Lung microvascular endothelial cell (primary cell): ENCODE results near the gene DLL4. TPM values are rescaled to one million over a fixed set of nuclear protein-coding genes. Genes with fewer than 3 reads are reported as not detected.
"Not testable (repeated sequence)": the region's sequence is repeated elsewhere in the genome, so short reads cannot be mapped to it uniquely, and the experiment has no call there.

ENCODE experiments used
- DNase-seq, 2 donors: peaks; one replicate each; pipeline versions ENCODE4 v3.0.0 to v3.0.0-alpha.2; 2010; ENCODE audit warnings: low read depth in 2 of 2
- total RNA-seq: library from RNA; depleted of rRNA; stranded (reverse); fragments of >200 nt; gene quantifications from 2 replicates; pipeline ENCODE4 v1.2.1, GENCODE V29; 2014

Gene DLL4
- total RNA-seq, 1 donor from 2014 or later: 48.0 TPM

DNA sequence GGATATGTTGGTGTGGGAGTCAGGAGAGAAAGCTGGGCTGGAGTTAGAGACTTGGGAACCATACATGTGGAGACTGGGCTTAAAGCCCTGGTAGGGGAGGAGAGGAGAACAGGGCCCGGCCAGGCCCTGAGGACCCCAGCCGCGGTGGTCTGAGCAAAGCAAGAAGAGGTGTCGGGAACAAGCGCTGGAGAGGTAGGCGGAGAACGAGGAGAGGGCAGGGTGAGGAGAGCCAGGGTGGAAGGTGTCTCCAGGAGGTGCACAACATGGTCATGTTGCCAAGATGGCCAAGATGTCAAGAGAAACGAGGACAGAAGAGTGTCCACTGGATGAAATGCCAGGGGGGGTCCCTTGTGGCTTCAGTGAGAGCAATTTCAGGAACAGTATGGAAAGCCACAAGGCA lies 29.6 kb downstream of the DLL4 start:
- DNase-seq: no peak

DNA sequence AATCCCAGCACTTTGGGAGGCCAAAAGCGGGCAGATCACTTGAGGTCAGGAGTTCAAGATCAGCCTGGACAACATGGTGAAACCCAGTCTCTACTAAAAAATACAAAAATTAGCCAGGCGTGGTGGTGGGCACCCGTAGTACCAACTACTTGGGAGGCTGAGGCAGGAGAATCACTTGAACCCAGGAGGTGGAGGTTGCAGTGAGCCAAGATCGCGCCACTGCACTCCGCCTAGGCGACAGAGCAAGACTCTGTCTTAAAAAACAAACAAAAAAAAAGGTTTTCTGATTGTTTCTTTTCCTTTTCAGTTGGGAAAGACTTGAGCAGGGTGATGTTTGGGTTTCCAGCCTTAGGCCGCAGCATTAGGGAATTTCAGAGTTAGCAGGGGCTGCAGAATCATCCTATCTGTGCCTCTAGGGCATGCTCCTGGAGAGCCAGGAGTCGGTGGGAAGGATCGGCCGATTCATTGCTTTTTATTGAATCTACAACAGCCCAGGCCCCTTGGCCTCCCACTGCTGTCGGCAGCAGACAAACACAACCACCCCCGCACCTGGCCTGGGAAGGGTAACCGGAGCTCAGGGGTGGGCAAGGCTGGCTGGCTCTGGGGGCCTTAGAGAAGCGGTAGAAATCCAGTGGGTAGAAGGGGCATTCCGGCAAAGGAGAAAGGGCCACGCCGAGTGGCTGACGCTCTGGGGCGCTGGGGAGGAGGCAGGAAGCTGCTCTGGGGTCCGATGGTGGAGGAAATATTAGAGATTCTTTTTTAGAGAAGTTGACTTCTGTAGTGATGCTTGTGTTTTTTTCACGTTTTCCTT lies 30.4 kb downstream of the DLL4 start:
- no peak for DNase-seq

DNA sequence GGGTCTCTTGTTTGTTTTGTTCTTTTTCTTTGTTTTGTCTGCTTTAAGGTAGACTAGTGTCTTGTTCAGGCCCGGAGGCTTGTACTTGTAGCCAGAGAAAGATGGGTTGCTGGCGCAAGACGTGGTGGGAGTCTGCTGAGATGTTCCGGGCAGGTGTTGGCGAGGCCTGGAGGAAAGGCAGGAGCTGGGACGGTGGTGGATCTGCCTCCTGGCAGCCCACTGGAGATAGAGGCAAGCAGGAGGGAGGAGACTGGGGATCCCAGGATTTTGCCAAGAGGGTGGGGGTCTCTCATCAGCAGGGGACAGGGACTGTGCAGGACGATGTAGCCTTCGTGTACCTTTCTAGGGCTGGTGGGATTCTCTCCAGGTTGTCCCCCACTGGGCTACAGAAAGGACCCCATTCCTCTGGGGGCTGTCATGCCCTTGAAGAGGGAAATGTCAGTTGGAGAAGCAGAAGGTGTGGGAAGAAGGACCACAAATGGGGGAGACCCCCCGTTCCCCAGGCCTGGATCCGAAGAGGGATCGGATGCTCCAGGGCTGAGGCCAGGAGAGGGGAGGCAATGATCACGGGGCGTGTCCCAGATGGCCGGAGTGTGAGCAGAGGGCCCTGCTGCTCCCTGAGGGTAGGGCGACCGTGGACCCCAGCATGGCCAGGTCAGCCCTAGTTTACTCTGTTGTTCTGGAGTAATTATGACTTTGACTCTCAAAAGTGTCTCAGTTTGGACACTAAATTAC lies 31.2 kb downstream of the DLL4 start:
- DNase-seq: no peak

DNA sequence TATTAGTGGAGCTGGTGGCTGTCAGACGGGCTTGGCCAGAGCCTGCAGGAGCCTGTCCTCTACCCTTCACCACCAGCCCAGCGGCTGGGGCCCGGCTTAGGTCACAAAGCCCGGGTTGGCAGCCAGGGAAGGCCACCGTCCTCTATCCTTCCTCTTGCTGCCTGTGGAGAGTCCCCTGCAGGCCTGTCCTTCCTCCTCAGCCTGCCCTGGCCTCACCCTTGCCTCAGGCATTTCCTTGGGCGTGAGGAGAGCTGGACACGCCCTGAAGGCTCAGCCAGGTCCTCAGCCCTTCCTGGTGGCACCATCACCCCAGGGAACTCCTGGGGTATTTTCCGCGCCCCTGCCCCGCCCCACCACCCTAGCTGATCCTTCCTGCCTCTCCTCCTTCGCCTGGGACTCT lies 31.8 kb downstream of the DLL4 start:
- no peak for DNase-seq

DNA sequence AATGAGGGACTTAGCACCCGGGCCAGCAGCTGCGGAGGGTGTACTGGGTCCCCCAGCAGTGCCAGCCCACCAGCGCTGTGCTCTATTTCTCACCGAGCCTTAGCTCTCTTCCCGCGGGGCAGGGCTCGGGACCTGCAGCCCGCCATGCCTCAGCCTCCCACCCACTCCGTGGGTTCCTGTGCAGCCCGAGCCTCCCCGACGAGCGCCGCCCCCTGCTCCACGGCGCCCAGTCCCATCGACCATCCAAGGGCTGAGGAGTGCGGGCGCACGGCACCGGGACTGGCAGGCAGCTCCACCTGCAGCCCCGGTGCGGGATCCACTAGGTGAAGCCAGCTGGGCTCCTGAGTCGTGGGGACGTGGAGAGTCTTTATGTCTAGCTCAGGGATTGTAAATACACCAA lies 32.6 kb downstream of the DLL4 start:
- DNase-seq: not testable (repeated sequence)

DNA sequence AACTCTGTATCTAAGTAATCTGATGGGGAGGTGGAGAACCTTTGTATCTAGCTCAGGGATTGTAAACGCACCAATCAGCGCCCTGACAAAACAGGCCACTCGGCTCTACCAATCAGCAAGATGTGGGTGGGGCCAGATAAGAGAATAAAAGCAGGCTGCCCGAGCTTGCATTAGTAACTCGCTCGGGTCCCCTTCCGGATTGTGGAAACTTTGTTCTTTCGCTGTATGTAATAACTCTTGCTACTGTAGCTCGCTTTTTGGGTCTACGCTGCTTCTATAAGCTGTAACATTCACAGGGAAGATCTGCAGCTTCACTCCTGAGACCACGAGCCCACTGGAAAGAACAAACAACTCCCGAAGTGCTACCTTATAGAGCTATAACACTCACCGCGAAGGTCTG lies 33.2 kb downstream of the DLL4 start:
- DNase-seq: not testable (repeated sequence)

DNA sequence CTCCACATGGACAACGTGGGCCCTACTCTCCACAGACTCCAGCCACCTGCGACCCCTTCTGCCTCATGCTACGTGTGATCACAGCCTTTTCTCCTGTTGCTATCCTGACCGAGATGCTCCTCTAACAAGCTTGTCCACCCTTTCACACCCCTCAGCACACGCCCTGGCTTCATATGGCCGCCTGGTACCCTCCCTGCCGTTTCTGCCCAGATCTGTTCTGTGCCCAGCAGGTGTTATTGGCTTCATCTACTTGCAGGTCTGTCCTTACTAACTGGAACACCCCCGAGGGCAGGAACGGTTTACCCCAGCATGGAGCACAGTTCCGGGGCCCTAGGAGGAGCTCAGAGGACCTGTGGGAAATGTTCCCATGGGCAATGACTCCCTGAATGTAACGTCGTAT lies 34.1 kb downstream of the DLL4 start:
- DNase-seq: no peak

DNA sequence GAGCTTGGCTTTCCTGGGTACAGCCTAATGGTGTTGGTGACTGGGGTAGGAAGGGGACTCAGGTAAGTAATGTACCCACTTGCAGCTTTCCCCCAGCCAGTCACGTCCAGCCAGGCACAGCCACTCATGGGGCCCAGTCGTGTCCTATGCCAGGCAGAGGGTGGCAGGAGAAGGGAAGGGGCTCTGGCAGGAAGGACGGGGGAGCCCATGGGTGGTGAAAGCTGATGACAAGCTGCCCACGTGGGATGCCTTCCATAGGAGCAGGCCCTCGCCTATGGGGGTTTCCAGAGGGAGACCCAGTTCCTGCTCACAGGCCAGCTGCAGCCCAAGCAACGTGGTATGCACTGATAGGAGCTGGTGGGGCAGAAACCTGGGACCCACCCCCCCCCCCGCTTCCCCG lies 34.9 kb downstream of the DLL4 start:
- DNase-seq: no peak

DNA sequence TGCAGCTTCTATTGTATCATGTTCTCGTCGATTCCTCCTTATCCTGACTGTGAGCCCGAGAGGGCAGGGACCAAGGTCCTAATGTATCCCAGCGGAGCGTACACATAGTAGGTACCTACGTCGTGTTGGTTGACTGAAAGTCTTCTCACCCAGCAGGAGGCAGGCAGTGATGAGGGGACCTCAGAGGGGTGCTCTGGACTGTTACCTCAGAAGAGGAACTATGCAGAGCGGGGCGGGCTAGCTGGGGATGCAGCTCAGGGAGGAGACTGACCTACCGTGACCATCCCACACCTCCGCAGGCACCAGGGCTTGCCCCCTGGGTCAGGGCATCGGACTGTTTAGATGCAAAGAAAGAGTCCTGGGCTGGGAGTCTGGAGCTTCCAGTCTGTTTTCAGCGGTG lies 35.5 kb downstream of the DLL4 start:
- no peak for DNase-seq

DNA sequence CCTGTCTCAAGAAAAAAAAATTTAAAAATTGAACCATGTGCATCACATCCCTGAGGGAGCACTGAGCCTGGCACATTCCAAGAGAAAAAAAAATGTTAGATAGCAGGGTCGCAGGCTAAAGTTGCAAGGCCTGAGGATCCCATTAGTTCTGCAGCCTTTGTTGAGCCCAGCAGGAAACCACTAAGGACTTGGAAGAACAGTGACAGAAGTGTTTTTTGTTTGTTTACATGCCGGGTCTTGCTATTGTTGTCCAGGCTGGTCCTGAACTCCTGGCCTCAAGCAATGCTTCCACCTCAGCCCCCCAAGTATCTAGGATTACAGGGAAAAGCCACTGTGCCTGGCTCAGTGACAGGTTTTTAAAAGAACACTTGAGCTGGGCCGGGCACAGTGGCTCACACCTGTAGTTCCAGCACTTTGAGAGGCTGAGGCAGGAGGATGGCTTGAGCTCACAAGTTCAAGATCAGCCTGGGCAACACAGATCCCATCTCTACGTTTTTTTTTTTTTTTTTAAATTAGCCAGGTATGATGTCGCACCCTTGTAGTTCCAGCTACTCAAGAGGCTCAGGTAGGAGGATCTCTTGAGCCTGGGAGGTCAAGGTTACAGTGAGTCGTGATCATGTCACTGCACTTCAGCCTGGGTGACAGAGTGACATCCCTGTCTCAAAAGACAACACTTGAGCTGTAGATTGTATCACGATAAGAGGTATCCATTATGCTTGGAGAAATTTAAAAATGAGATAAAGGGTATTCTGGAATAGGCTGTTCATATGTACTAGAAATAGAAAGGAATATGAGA lies 39.3 kb downstream of the DLL4 start:
- DNase-seq: no peak

DNA sequence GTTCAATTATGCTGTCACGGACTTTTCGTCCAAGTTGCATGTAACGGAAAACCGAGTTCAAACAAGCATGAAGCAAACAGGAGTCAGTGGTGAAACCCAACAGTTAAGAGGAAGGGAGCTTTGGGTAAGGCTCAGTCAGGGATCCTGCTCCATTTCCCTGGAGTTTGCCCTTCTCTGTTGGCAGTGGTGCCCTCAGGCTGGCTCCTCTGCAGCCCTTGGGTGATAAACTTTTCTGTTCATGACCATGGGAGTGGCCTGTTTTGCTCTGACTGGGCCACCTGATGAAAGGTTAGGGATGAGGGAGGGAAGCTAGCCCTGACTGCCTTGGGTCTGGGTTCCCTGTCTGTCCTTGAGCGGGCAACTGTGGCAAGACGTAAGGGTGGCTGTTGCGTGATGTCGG lies 40.2 kb downstream of the DLL4 start:
- no peak for DNase-seq

DNA sequence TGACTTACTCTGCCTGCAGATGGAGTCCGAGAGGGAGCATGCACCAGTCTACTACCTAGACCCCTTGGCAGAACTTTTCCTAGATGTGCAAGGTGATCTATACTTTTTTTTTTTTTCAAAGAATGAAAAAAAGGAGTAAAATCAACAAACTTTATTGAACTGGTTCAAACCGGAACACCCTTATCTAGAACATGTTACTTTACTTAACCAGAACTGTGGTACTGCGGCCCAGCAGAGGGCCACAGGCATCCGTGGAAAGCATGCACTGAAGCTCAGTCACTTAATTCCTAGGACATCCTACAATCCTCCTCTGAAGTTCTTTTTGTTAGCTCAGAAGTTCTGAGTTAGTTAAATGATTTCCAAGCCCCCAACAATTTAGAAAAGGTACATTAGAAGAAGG lies 45.7 kb downstream of the DLL4 start:
- DNase-seq: no peak

DNA sequence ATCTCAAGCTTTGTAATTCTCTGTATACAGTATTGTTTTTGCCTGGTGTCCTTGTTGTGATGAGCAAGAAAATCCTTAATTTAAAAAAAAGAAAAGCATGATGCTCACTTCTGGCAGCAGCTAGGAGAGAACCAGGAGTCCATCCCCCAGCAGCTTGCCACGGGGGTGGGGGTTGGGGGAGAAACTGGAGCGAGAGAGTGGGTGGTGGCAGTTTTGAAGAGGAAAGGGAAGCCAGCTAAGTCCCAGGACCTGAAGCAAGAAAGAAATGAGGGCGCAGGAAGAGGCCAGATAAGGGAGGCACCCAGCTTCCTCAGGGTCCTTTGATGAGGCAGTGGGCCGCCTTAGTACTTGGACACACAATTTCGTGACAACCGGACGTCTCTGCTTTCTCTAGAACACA lies 47.7 kb downstream of the DLL4 start:
- no peak for DNase-seq

DNA sequence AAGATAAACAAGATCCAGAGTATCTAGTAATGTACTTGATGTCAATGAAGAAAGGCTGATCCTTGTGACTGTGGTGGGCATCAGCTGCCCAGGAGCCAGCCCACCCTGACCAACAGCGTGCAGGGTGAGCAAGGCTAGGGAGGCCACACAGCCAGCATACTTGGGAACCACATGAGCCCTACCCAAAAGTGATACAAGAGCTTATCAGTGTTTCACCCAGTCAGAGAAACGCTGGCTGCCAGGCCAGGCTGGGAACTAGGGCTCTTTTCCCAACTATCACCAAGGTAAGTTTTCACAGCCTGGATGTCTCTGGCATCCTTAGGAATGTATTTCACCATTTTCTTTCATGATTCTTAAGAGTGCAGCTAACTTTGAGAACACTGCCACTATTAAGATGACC lies 49.0 kb downstream of the DLL4 start:
- no peak for DNase-seq

DNA sequence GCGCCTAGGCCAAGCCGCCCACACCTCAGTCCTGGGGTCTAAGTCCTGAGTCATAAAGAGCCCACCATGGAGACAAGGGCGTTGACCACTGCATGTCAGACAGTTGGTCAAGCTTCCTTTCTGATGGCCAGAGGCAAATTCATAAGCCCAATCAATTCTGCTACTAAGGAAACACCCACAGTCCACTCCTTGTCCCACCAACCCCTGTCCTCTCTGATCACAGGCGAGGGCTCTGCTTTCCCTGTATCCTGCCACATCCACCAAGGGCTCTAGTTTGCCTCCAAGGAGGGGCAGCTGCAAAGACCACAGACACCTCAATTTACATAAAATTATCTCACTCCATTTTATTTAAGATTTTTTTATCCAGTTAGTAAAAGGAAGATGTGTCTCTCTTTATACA lies 49.4 kb downstream of the DLL4 start:
- DNase-seq: no peak

DNA sequence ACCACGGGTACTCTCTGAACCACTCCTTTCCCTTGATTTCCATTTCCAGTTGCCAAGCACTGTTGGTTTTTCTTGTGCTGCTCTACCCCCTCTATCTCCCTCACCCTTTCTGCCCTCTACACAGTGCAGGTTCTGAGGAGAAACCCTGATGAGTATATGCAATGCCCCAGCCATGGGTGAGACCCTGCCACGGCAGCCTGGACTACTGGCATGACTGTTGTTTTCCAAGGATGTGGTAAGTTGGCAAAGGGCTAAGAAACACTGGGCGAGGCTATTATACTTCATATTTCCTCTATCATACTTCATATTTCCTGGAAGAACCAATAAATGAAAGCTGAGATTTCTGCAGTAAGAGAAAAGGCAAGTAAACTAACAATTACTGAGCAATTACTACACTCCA lies 52.0 kb downstream of the DLL4 start:
- DNase-seq: peak in 1 of 2 donors; percentile 22

DNA sequence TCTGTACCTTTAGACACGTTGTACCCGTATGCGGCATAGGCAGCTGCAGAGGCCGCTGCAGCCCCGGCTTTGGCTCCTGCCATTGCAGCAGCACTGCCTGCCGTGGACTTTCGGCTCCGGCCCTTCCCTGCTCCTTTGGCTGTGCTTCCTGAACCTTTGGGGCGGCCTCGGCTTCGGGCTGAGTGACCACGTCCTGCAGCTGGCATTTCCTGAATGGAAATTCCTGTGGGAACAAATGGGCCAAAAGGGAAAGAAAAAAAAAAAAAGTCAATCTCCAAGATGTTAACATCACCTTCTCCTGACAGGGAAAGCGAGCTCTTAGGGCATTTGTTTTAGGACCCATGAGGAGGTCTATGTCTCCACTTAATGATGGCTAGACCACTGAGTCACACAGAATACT lies 53.7 kb downstream of the DLL4 start:
- DNase-seq: peak; percentile 65 to 94

DNA sequence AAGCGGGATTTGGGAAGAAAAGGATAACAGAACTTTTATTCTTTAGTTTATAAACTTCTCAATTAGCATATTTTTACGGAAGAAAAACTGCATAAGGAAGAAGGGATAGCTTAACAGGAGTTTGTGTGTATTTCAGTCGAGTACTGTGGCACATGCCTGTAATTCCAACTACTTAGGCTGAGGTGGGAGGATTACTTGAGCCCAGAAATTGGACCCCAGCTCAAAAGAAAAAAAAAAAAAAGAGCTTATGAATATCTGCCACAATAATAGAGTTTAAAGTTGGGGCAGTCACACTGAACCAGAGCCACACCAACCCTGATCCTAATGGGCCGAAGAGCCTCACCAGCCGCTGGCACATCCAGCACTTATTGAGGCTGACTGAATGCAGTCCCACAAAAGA lies 55.3 kb downstream of the DLL4 start:
- no peak for DNase-seq

DNA sequence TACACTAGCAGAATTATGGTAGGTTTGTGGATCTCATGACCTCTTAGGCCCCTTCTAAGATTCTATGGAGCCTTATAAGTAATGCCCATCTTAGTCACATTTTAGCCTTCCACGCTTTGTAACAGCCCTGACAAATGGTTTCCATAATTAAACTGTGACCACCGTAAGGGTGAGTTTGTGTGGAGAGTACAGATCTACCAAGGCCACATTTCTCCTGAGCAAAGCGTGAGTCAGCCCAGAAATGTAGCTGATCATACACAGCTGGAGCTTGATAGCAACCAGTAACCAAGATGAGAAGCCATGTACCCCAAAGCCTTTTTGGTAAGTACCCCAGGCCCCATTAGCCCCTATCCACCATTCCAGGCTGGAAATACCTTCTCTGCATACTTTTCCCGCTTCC lies 55.8 kb downstream of the DLL4 start:
- peak in 1 of 2 donors; percentile 84 for DNase-seq

DNA sequence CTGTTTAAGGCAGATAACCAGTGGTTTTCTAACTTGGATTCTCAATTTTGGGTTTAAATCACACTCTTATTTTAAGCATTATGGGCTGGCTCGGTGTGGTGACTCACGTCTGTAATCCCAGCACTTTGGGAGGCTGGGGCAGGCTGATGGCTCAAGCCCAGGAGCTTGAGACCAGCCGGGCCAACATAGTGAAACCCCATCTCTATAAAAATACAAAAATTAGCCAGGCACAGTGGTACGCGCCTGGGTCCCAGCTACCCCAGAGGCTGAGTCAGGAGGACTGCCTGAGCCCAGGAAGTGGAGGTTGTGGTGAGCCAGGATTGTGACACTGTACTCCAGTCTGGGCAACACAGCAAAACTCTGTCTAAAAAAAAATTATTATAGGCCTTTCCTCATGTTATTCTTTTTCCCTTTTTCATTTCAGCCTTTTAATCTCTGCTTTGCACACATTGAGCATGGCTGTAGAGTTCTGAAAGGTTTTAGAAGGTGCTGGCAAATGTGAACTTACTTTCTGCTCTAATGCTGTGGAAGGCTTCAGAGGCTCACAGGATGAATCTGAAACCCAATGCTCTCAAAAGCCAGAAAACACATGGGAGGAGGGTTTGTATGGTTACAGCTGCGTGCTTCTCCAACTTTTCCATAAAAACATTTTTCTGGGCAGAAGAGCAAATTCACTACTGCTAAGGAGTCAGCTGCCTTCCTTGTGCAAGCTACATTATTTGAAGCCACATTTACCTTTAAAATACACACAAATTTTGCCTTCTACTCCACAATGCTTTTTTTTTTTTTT lies 56.6 kb downstream of the DLL4 start:
- DNase-seq: peak in 1 of 2 donors; percentile 49

DNA sequence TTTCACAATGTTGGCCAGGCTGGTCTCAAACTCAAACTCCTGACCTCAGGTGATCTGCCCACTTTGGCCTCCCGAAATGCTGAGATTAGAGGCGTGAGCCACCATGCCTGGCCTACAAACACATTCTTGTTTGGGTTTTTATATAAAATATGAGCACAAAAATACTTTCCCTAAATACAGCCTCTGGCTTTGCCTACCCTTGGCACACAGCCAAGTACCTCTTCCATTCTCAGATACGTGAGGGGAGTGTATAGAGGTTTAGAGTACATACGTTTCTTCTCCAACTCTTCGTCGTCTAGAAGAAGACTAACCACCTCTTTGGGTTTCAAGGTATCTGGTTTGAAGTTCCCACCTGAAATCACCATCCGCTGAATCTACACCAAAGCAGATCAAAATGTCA lies 57.7 kb downstream of the DLL4 start:
- no peak for DNase-seq

DNA sequence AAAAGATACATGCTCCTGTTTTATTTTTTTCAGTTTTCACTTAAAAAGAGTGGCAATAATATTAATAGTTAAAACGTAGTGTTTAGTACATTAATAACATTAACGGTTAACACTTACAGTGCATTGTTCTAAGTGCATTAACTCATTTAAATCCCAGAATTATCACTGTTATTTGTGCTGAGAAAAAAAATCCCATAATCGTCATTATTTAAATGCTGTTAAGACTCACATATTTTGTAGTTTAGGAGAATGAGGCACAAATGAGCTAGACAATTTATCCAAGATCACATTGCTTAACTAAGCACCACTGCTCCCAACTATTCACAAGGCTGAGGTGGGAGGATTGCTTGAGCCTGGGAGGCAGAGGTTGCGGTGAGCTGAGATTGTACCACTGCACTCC lies 59.0 kb downstream of the DLL4 start:
- no peak for DNase-seq
